HepG2 (cell line): ENCODE measurements around the gene CABLES2. TPM values are rescaled to one million over a fixed set of nuclear protein-coding genes. Genes with fewer than 3 reads are reported as not detected.

ENCODE experiments used
- ATM ChIP-seq: fragments of 450-650 bp; IDR thresholded peaks from 2 replicates; pipeline ENCODE4 v1.7.1; 2017; ENCODE audit warnings: mild to moderate bottlenecking, borderline replicate concordance
- CHCHD3 ChIP-seq: sonication (generic); formaldehyde crosslinking; IDR thresholded peaks from 2 replicates; pipeline ENCODE4 v1.8.0; 2022; ENCODE audit warnings: mild to moderate bottlenecking, missing genetic modification reagents, moderate library complexity
- FOXA1 ChIP-seq, 2 experiments: fragments of 450-650 bp in 1 of 2; sonication (generic) in 1 of 2; formaldehyde crosslinking in 1 of 2; IDR thresholded peaks; 2 replicates each; pipeline versions ENCODE4 v1.4.0 to v1.6.1; 2016 to 2020; ENCODE audit warnings: missing genetic modification reagents in 1 of 2
- FOXK2 ChIP-seq: fragments of 450-650 bp; IDR thresholded peaks from 2 replicates; pipeline ENCODE4 v1.6.1; 2016
- HIVEP1 ChIP-seq: sonication (generic); formaldehyde crosslinking; IDR thresholded peaks from 2 replicates; pipeline ENCODE4 v1.4.0; 2020; ENCODE audit warnings: mild to moderate bottlenecking, missing genetic modification reagents
- IKZF1 ChIP-seq: fragments of 450-650 bp; IDR thresholded peaks from 2 replicates; pipeline ENCODE4 v1.7.1; 2016
- NCOA2 ChIP-seq: sonication (generic); formaldehyde crosslinking; IDR thresholded peaks from 2 replicates; pipeline ENCODE4 v1.8.0; 2022; ENCODE audit warnings: inconsistent platforms
- NFYC ChIP-seq: IDR thresholded peaks from 2 replicates; pipeline ENCODE4 v1.6.1; 2016; ENCODE audit warnings: missing genetic modification reagents, missing compliant biosample characterization
- PAWR ChIP-seq: sonication (generic); formaldehyde crosslinking; IDR thresholded peaks from 2 replicates; pipeline ENCODE4 v1.4.0; 2020; ENCODE audit warnings: missing genetic modification reagents, mild to moderate bottlenecking, borderline replicate concordance
- PCBP2 ChIP-seq: fragments of 200-400 bp; formaldehyde crosslinking; optimal IDR thresholded peaks from 2 replicates; pipeline ENCODE3; 2018; ENCODE audit warnings: low read length, low read depth; ENCODE audit not compliant: poor library complexity, severe bottlenecking
- SATB2 ChIP-seq: sonication (generic); formaldehyde crosslinking; IDR thresholded peaks from 2 replicates; pipeline ENCODE4 v1.5.0; 2020; ENCODE audit warnings: missing genetic modification reagents
- SP1 ChIP-seq, 2 experiments: fragments of 450-650 bp in 1 of 2; sonication (generic) in 1 of 2; formaldehyde crosslinking in 1 of 2; IDR thresholded peaks; 2 replicates each; pipeline versions ENCODE4 v1.4.0 to v1.6.1; 2016 to 2020; ENCODE audit warnings: missing genetic modification reagents in 1 of 2
- SYNCRIP ChIP-seq: fragments of 200-400 bp; formaldehyde crosslinking; IDR thresholded peaks from 2 replicates; pipeline ENCODE4 v1.6.1; 2018; ENCODE audit warnings: mild to moderate bottlenecking, low read depth, low read length; ENCODE audit not compliant: insufficient read depth
- THRA ChIP-seq: sonication (generic); formaldehyde crosslinking; IDR thresholded peaks from 2 replicates; pipeline ENCODE4 v1.4.0; 2020; ENCODE audit warnings: missing genetic modification reagents, borderline replicate concordance
- ZBTB43 ChIP-seq: sonication (generic); formaldehyde crosslinking; conservative IDR thresholded peaks from 2 replicates; pipeline ENCODE4 v1.4.0; 2020; ENCODE audit warnings: missing genetic modification reagents
- ZNF274 ChIP-seq: sonication (generic); formaldehyde crosslinking; IDR thresholded peaks from 2 replicates; pipeline ENCODE4 v1.5.1; 2020; ENCODE audit warnings: mild to moderate bottlenecking, missing genetic modification reagents
- ZNF431 ChIP-seq: sonication (generic); formaldehyde crosslinking; IDR thresholded peaks from 2 replicates; pipeline ENCODE4 v1.9.0; 2022; ENCODE audit warnings: missing genetic modification reagents, low read depth, mild to moderate bottlenecking, borderline replicate concordance
- ZNF484 ChIP-seq: sonication (generic); formaldehyde crosslinking; IDR thresholded peaks from 2 replicates; pipeline ENCODE4 v1.5.1; 2020; ENCODE audit warnings: mild to moderate bottlenecking, low read depth, missing genetic modification reagents, borderline replicate concordance
- ZNF549 ChIP-seq: sonication (generic); formaldehyde crosslinking; IDR thresholded peaks from 2 replicates; pipeline ENCODE4 v1.5.0; 2020; ENCODE audit warnings: missing genetic modification reagents
- ZNF570 ChIP-seq: sonication (generic); formaldehyde crosslinking; IDR thresholded peaks from 2 replicates; pipeline ENCODE4 v1.4.0; 2020; ENCODE audit warnings: mild to moderate bottlenecking, missing genetic modification reagents, borderline replicate concordance
- ZNF746 ChIP-seq: sonication (generic); formaldehyde crosslinking; IDR thresholded peaks from 2 replicates; pipeline ENCODE4 v1.8.0; 2022; ENCODE audit warnings: mild to moderate bottlenecking, missing genetic modification reagents
- polyA plus RNA-seq, 8 experiments: library from polyadenylated mRNA; depleted of rRNA in 3 of 8; stranded (reverse) in 7 of 8; unstranded in 1 of 8; fragments of >200 nt; fragmentation: Illumina TruSeq in 4 of 8; extraction: Trizol in 4 of 8; gene quantifications; 2 replicates each; pipeline versions ENCODE4 v1.2.1 to v1.2.3, GENCODE V29; 2011 to 2016; ENCODE audit warnings: low read depth in 4 of 8, missing spikeins in 1 of 8, mixed read lengths in 1 of 8; ENCODE audit not compliant: insufficient read depth in 1 of 8
- total RNA-seq, 5 experiments: library from RNA; depleted of rRNA; stranded (reverse); fragments of >200 nt; fragmentation: Illumina TruSeq; extraction: Trizol; gene quantifications; 2 replicates each; pipeline ENCODE4 v1.2.3, GENCODE V29; 2016; ENCODE audit warnings: low read depth in 1 of 5
- TF ChIP-seq, protein P1 (sequence below): IDR thresholded peaks from 2 replicates; pipeline ENCODE4 v1.4.0; 2020; ENCODE audit warnings: mild to moderate bottlenecking, missing genetic modification reagents
- TF ChIP-seq, protein P2 (sequence below): sonication (generic); formaldehyde crosslinking; IDR thresholded peaks from 2 replicates; pipeline ENCODE4 v1.4.0; 2020; ENCODE audit warnings: mild to moderate bottlenecking, missing genetic modification reagents

The CABLES2 gene
- total and polyA plus RNA-seq, 2 of the 13 experiments (the other 11 are each of a cell fraction or from before 2014, with no cell fraction given), result 5.2 to 9.7 TPM

DNA sequence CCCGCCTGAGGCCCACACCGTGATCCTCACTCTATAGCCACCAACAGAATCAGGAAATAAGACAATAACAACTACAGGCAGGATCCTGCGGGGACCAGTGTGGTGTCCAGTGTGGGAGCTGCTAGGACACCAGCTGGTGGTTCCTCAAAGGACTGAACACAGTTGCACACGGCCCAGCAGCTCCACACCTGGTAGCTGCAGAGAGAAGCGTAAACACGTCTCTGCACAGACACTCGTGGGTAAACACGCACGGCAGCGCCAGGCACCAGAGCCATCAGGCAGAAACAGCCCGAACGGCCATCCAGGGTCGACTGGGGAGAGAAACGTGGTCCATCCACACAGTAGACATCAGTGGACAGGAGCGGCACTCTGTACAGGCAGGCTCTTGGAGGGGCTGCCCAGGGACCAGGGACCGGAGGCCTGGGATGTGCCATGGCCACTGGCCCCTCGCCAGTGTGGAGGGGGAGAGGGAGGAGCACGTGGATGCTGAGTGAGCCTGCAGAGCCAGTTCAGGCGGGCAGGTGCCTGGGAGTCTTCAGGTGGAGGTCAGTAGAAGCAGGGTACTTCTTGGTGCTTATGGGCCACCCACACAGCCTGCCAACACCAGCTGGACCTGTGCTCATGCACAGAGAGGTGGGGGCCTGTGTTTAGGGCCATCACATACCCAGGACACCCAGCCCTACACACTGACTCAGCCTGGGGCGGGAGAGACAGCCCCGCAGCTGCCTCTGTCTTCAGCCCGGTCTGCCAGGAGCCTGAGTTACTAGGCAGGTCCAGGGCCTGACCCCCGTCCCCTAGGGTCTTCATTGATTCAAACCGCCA lies 32.5 kb downstream of the CABLES2 start (continued):
- TF ChIP-seq ZBTB43 (CRISPR knock-in tag) (no peak), ZNF274 (CRISPR knock-in tag) (no peak; the same call in 1 of the 2 replicates), HIVEP1 (CRISPR knock-in tag) (no peak), ZNF549 (CRISPR knock-in tag) (no peak), SATB2 (no peak), NFYC (CRISPR knock-in tag) (peak; percentile 22; the same call in 1 of the 2 replicates), FOXK2 (no peak), CHCHD3 (CRISPR knock-in tag) (no peak), PAWR (CRISPR knock-in tag) (no peak), SYNCRIP (no peak), IKZF1 (no peak), ZNF570 (no peak), SP1 (IDR thresholded peaks at IDR 0.05) (peak; percentile 9; the same call in 1 of the 2 replicates), SP1 (CRISPR knock-in tag; IDR thresholded peaks at IDR 0.05) (no peak), ZNF746 (CRISPR knock-in tag) (no peak; the same call in 1 of the 2 replicates), ZNF431 (CRISPR knock-in tag) (no peak), FOXA1 (IDR thresholded peaks at IDR 0.05) (no peak), FOXA1 (CRISPR knock-in tag; IDR thresholded peaks at IDR 0.05) (peak; percentile 60; the same call in 1 of the 2 replicates), ZNF484 (CRISPR knock-in tag) (no peak), THRA (CRISPR knock-in tag) (no peak), ATM (no peak), NCOA2 (CRISPR knock-in tag) (0 out of 2 replicates have a peak, but pooled peaks have one; percentile 11), PCBP2 (no peak)
- TF ChIP-seq, protein P1, sequence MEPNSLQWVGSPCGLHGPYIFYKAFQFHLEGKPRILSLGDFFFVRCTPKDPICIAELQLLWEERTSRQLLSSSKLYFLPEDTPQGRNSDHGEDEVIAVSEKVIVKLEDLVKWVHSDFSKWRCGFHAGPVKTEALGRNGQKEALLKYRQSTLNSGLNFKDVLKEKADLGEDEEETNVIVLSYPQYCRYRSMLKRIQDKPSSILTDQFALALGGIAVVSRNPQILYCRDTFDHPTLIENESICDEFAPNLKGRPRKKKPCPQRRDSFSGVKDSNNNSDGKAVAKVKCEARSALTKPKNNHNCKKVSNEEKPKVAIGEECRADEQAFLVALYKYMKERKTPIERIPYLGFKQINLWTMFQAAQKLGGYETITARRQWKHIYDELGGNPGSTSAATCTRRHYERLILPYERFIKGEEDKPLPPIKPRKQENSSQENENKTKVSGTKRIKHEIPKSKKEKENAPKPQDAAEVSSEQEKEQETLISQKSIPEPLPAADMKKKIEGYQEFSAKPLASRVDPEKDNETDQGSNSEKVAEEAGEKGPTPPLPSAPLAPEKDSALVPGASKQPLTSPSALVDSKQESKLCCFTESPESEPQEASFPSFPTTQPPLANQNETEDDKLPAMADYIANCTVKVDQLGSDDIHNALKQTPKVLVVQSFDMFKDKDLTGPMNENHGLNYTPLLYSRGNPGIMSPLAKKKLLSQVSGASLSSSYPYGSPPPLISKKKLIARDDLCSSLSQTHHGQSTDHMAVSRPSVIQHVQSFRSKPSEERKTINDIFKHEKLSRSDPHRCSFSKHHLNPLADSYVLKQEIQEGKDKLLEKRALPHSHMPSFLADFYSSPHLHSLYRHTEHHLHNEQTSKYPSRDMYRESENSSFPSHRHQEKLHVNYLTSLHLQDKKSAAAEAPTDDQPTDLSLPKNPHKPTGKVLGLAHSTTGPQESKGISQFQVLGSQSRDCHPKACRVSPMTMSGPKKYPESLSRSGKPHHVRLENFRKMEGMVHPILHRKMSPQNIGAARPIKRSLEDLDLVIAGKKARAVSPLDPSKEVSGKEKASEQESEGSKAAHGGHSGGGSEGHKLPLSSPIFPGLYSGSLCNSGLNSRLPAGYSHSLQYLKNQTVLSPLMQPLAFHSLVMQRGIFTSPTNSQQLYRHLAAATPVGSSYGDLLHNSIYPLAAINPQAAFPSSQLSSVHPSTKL (CRISPR knock-in tag), result no peak
- TF ChIP-seq, protein P2, sequence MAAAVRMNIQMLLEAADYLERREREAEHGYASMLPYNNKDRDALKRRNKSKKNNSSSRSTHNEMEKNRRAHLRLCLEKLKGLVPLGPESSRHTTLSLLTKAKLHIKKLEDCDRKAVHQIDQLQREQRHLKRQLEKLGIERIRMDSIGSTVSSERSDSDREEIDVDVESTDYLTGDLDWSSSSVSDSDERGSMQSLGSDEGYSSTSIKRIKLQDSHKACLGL (CRISPR knock-in tag), result 0 out of 2 replicates have a peak, but pooled peaks have one; percentile 43
